Inferior parietal cortex (tissue), 1 donor: ENCODE results near the gene ASAP3.

ENCODE experiments used
- DNase-seq: peaks from one replicate; pipeline ENCODE4 v3.0.0-alpha.2; 2016; ENCODE audit errors: extremely low spot score

Gene ASAP3

GRCh38 chr1:23449306-23449705, 34.7 kb downstream of the ASAP3 start:
- DNase-seq, result no peak

- no peak for DNase-seq
These were observed 35.1 kb downstream of the ASAP3 start for GRCh38 chr1:23448846-23449245.

GRCh38 chr1:23446661-23447310, 37.2 kb downstream of the ASAP3 start:
- no peak for DNase-seq

- no peak for DNase-seq
These were observed 39.2 kb downstream of the ASAP3 start for GRCh38 chr1:23444596-23445390.

- DNase-seq, result no peak
These were observed 39.9 kb downstream of the ASAP3 start for GRCh38 chr1:23444104-23444533.

GRCh38 chr1:23442751-23443150, 41.2 kb downstream of the ASAP3 start:
- DNase-seq, result no peak

GRCh38 chr1:23441446-23442148, 42.4 kb downstream of the ASAP3 start:
- no peak for DNase-seq

GRCh38 chr1:23438545-23438944, 45.4 kb downstream of the ASAP3 start:
- DNase-seq, result no peak

- no peak for DNase-seq
These were observed 46.7 kb downstream of the ASAP3 start for GRCh38 chr1:23437355-23437664.

GRCh38 chr1:23436520-23437354, 47.2 kb downstream of the ASAP3 start:
- no peak for DNase-seq

- DNase-seq, result no peak
These were observed 49.7 kb downstream of the ASAP3 start for GRCh38 chr1:23434260-23434775.

- no peak for DNase-seq
These were observed 50.9 kb downstream of the ASAP3 start for GRCh38 chr1:23433122-23433521.

GRCh38 chr1:23431431-23431830, 52.5 kb downstream of the ASAP3 start:
- no peak for DNase-seq

GRCh38 chr1:23430803-23431202, 53.2 kb downstream of the ASAP3 start:
- DNase-seq, result no peak

- DNase-seq, result no peak
These were observed 55.7 kb downstream of the ASAP3 start for GRCh38 chr1:23428136-23428905.

GRCh38 chr1:23427550-23427949, 56.4 kb downstream of the ASAP3 start:
- no peak for DNase-seq

- DNase-seq, result no peak
These were observed 57.2 kb downstream of the ASAP3 start for GRCh38 chr1:23426828-23427227.

GRCh38 chr1:23425193-23425494, 58.8 kb downstream of the ASAP3 start:
- no peak for DNase-seq

GRCh38 chr1:23424293-23425192, 59.4 kb downstream of the ASAP3 start, which contains the start of gene TCEA3:
TCEA3 (minus strand) TSS chr1:23424748; CDS start chr1:23424633, 115 bp downstream.
- no peak for DNase-seq
